GM12878 (cell line): Measurements from ENCODE around the gene MRPL12. TPM values are rescaled to one million over a fixed set of nuclear protein-coding genes. Genes with fewer than 3 reads are reported as not detected.
"Not testable (repeated sequence)": the region's sequence is repeated elsewhere in the genome, so short reads cannot be mapped to it uniquely, and the experiment has no call there.

Source experiments
- ATAC-seq: fragments of 200-7000 bp; cut with Tn5 transposase; 3 replicates; pipeline ENCODE4 v1.9.1; 2020; ENCODE audit warnings: mild to moderate bottlenecking, moderate library complexity
- BruUV-seq: library from RNA; stranded (reverse); fragments of 400-500 nt; replicated peaks from 2 replicates; lab custom pipeline; 2021; lab: Mats Ljungman, UMichigan
- CTCF ChIA-PET: fragments of 300-600 bp; sonication (Branson Sonifier 250); formaldehyde crosslinking; extraction: SDS; loops from one replicate; lab custom pipeline; 2021; ENCODE audit warnings: inconsistent platforms; lab: Yijun Ruan, JAX
- POLR2A ChIA-PET: fragments of 350-600 bp; formaldehyde crosslinking; extraction: SDS; loops from one replicate; lab custom pipeline; 2021; ENCODE audit warnings: inconsistent platforms; lab: Charles Lee
- RAD21 ChIA-PET: fragments of 300-600 bp; sonication (Branson Sonifier 250); formaldehyde crosslinking; loops from one replicate; lab custom pipeline; 2023; ENCODE audit warnings: antibody characterized with exemption; ENCODE audit not compliant: unreplicated experiment; lab: Charles Lee
- SMC1A ChIA-PET: fragments of 300-600 bp; sonication (Branson Sonifier 250); formaldehyde crosslinking; loops from one replicate; lab custom pipeline; 2023; ENCODE audit not compliant: unreplicated experiment, uncharacterized antibody; lab: Charles Lee
- DNase-seq: peaks from one replicate; pipeline ENCODE4 v3.0.0-alpha.2; 2011; ENCODE audit warnings: low read depth, low spot score
- FAIRE-seq: peaks from 3 replicates; lab custom pipeline; 2011; peaks lifted over from hg19 to GRCh38; lab: Jason Lieb, UNC
- H2AFZ ChIP-seq: 2 replicates; pipeline ENCODE4 v1.6.0; 2011; ENCODE audit warnings: low read depth, low read length, control low read depth; ENCODE audit not compliant: control insufficient read depth
- H3K27ac ChIP-seq: 2 replicates; pipeline ENCODE4 v1.5.1; 2011; ENCODE audit warnings: control low read depth; ENCODE audit not compliant: control insufficient read depth, insufficient read depth
- H3K27me3 ChIP-seq, 2 experiments: replicated peaks in 1 of 2; 2 replicates each; pipeline versions ENCODE4 v1.6.0 to v1.6.1; 2011; ENCODE audit warnings: low read length in 1 of 2; ENCODE audit not compliant: control insufficient read depth in 2 of 2, insufficient read depth in 2 of 2
- H3K36me3 ChIP-seq, 2 experiments: 2 replicates each; pipeline ENCODE4 v1.5.1; 2011; ENCODE audit warnings: low read length in 1 of 2; ENCODE audit not compliant: control insufficient read depth in 2 of 2, insufficient read depth in 2 of 2
- H3K4me1 ChIP-seq: 2 replicates; pipeline ENCODE4 v1.6.1; 2011; ENCODE audit warnings: mild to moderate bottlenecking, low read length, moderate library complexity, mixed read lengths; ENCODE audit not compliant: control insufficient read depth, insufficient read depth
- H3K4me2 ChIP-seq: 2 replicates; pipeline ENCODE4 v1.6.0; 2011; ENCODE audit warnings: control low read depth; ENCODE audit not compliant: control insufficient read depth, insufficient read depth
- H3K4me3 ChIP-seq: fragments of 200-600 bp; sonication (generic); 2 replicates; pipeline ENCODE4 v1.5.1; 2016
- H3K79me2 ChIP-seq: 2 replicates; pipeline ENCODE4 v1.6.0; 2011; ENCODE audit warnings: low read length; ENCODE audit not compliant: control insufficient read depth, insufficient read depth
- H3K9ac ChIP-seq: 2 replicates; pipeline ENCODE4 v1.8.0; 2011; ENCODE audit warnings: low read length, control low read depth, mixed read lengths; ENCODE audit not compliant: control insufficient read depth, insufficient read depth
- H3K9me3 ChIP-seq: replicated peaks from 3 replicates; pipeline ENCODE4 v1.5.1; 2011; ENCODE audit warnings: mild to moderate bottlenecking, low read length; ENCODE audit not compliant: control insufficient read depth, insufficient read depth
- H4K20me1 ChIP-seq: 2 replicates; pipeline ENCODE4 v1.6.0; 2011; ENCODE audit not compliant: control insufficient read depth, insufficient read depth
- CREB1 ChIP-seq: IDR thresholded peaks from 2 replicates; pipeline ENCODE4 v1.6.1; 2012; ENCODE audit warnings: low read depth, mild to moderate bottlenecking, inconsistent platforms
- HDAC6 ChIP-seq: fragments of 200-600 bp; sonication (generic); IDR thresholded peaks from one replicate; pipeline ENCODE4 v1.8.0; 2017; ENCODE audit warnings: antibody characterized with exemption; ENCODE audit not compliant: unreplicated experiment
- MYB ChIP-seq: fragments of 150-350 bp; IDR thresholded peaks from 2 replicates; pipeline ENCODE4 v1.6.1; 2014; ENCODE audit warnings: mild to moderate bottlenecking, low read depth, low read length, borderline replicate concordance
- RAD21 ChIP-seq: IDR thresholded peaks from 2 replicates; pipeline ENCODE4 v1.6.1; 2011; ENCODE audit warnings: mild to moderate bottlenecking, low read depth, low read length, moderate library complexity; ENCODE audit not compliant: insufficient read depth
- SUZ12 ChIP-seq: fragments of 200-600 bp; sonication (generic); IDR thresholded peaks from one replicate; pipeline ENCODE4 v1.6.1; 2018; ENCODE audit warnings: antibody characterized with exemption, mild to moderate bottlenecking; ENCODE audit not compliant: unreplicated experiment
- YY1 ChIP-seq: IDR thresholded peaks from 2 replicates; pipeline ENCODE4 v1.6.1; 2011; ENCODE audit warnings: low read depth, mild to moderate bottlenecking, low read length
- WGBS: methylation state at CpG from one replicate; pipeline ENCODE4 v1.1.6; 2016; ENCODE audit warnings: low lambda C conversion rate; ENCODE audit not compliant: insufficient replicate concordance, insufficient coverage; ENCODE audit errors: missing lambda C conversion rate; 5-methylcytosine and 5-hydroxymethylcytosine counted together
- in situ Hi-C: fragments of 300-500 bp; cut with MboI; formaldehyde crosslinking; loops from 9 replicates; pipeline ENCODE4 v1.14.3; 2018; ENCODE audit warnings: mixed read lengths
- intact Hi-C: fragments of 100-400 bp; cut with micrococcal nuclease; formaldehyde crosslinking; loops from one replicate; pipeline ENCODE4 v1.14.2; 2022; ENCODE audit not compliant: unreplicated experiment
- polyA plus RNA-seq, 11 experiments: library from polyadenylated mRNA; depleted of rRNA in 4 of 11; unstranded in 6 of 11; stranded (reverse) in 5 of 11; fragments of >200 nt; fragmentation: Nextera tagmentation in 4 of 11; fragmentation: Illumina TruSeq in 1 of 11; extraction: Ambion mirVana in 4 of 11; extraction: Trizol in 1 of 11; gene quantifications; 1 replicate in 1 of 11; 2 replicates in 10 of 11; pipeline versions ENCODE4 v1.2.1 to v1.2.3, GENCODE V29; 2011 to 2016; ENCODE audit warnings: inconsistent platforms in 2 of 11, missing spikeins in 2 of 11, low read depth in 1 of 11
- total RNA-seq, 4 experiments: library from RNA; depleted of rRNA in 3 of 4; stranded (reverse); fragments of >200 nt in 3 of 4; fragmentation: Illumina TruSeq in 1 of 4; extraction: Trizol in 1 of 4; gene quantifications; 2 replicates each; pipeline versions ENCODE4 v1.2.1 to v1.2.3, GENCODE V29; 2013 to 2021
- TF ChIP-seq, protein P1 (sequence below): fragments of 450-650 bp; IDR thresholded peaks from 2 replicates; pipeline ENCODE4 v1.6.1; 2018; ENCODE audit warnings: mild to moderate bottlenecking, low read depth, moderate library complexity; ENCODE audit not compliant: partially characterized antibody
- TF ChIP-seq, protein P2 (sequence below), 3 experiments: IDR thresholded peaks in 2 of 3; conservative IDR thresholded peaks in 1 of 3; 2 replicates each; pipeline ENCODE4 v1.5.1; 2011; ENCODE audit warnings: low read depth in 3 of 3, low read length in 3 of 3, mild to moderate bottlenecking in 3 of 3, control low read depth in 2 of 3, moderate library complexity in 2 of 3, inconsistent platforms in 1 of 3, mixed read lengths in 1 of 3; ENCODE audit not compliant: control insufficient read depth in 2 of 3, insufficient read depth in 1 of 3; ENCODE audit errors: extremely low read depth in 1 of 3

Gene MRPL12
- total and polyA plus RNA-seq, 10 of the 15 experiments (the other 5 are each of a cell fraction or from before 2014, with no cell fraction given): 1.3 to 269 (median 117) TPM

DNA sequence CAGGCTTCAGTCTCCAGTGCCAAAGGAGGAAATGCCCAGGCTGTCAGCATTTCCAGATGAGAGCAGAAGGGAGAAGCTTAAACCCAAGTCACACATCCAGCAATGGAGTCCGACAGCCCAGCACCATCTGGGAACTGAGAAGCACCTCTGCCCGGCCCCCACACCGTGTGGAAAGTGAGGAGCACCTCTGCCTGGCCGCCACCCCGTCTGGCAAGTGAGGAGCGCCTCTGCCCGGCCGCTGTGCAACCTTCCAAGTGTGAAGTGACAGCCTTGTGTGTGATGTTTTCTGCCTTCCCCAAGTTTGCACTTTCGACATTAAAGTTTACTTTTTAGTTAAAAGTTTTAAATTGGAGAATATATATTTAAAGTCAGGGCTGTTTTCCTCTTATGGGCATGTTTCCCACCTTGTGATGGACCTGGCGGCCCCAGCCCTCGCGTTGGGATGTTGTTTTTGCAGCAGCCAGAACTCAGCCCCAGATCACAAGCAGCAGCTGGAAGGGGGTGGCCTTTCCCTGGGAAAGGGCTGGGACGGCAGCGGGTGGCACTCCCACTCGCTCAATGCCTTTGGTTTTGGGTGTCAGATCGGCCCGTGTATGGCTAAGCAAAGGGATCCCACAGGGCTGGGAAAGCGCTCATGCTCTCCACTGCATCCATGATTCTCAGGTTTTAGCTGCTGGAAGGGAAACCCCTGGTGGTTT, 29.5 kb upstream of the MRPL12 start (continued):
- TF ChIP-seq SUZ12 (no peak), CREB1 (no peak), HDAC6 (no peak), YY1 (no peak), MYB (no peak)
- TF ChIP-seq, protein P1, sequence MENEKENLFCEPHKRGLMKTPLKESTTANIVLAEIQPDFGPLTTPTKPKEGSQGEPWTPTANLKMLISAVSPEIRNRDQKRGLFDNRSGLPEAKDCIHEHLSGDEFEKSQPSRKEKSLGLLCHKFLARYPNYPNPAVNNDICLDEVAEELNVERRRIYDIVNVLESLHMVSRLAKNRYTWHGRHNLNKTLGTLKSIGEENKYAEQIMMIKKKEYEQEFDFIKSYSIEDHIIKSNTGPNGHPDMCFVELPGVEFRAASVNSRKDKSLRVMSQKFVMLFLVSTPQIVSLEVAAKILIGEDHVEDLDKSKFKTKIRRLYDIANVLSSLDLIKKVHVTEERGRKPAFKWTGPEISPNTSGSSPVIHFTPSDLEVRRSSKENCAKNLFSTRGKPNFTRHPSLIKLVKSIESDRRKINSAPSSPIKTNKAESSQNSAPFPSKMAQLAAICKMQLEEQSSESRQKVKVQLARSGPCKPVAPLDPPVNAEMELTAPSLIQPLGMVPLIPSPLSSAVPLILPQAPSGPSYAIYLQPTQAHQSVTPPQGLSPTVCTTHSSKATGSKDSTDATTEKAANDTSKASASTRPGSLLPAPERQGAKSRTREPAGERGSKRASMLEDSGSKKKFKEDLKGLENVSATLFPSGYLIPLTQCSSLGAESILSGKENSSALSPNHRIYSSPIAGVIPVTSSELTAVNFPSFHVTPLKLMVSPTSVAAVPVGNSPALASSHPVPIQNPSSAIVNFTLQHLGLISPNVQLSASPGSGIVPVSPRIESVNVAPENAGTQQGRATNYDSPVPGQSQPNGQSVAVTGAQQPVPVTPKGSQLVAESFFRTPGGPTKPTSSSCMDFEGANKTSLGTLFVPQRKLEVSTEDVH: no peak

DNA sequence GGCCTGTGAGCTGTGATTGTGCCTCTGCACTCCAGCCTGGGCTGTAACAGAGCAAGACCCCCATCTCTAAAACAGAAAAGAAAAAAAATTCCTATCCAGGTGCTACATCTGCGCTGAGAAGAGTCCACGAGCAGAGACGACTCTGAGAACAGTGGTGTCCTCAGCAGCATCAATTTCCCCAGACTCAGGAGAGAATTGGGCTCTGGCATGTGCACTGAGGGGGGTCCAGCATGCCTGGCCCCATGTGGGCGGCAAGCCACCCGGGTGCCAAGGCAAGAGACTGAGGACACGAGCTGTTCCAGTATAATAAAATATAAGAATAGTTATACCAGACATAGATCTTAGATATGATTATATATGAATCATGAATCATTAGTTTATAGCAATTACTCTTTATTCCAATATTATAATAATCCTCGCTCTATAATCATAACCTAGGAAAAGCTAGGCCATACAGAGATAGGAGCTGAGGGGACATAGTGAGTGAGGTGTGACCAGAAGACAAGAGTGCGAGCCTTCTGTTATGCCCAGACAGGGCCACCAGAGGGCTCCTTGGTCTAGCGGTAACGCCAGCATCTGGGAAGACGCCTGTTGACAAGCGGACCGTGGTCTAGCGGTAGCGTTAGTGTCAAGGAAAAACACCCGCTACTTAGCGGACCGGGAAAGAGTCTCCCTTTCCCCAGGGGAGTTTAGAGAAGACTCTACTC, 27.5 kb upstream of the MRPL12 start:
- H3K4me1 ChIP-seq, DNase-seq, BruUV-seq, H3K4me2 ChIP-seq, H3K4me3 ChIP-seq, H3K27ac ChIP-seq, POLR2A ChIA-PET, H3K9me3 ChIP-seq, H2AFZ ChIP-seq, H3K79me2 ChIP-seq, in situ Hi-C loops, intact Hi-C loops, H3K9ac ChIP-seq, H4K20me1 ChIP-seq, H3K27me3 ChIP-seq: not testable (repeated sequence)
- H3K36me3 ChIP-seq: peaks cover 7 to 22% of the 10 kb centered on the region in 2 experiments
- peak; percentile 42; the same call in 1 of the 3 replicates for ATAC-seq
- 31% methylated on average over 16 of the region's 18 CpGs for WGBS
- SMC1A ChIA-PET: interaction anchor here (0.8 kb wide), 1 partner anchor 29 kb away, joined by 3 read pairs; no protein-coding TSS in a partner anchor
- peak; percentile 88 for FAIRE-seq
- 0 out of 2 replicates have a peak, but pooled peaks have one; percentile 5 for TF ChIP-seq RAD21
- TF ChIP-seq, protein P2, sequence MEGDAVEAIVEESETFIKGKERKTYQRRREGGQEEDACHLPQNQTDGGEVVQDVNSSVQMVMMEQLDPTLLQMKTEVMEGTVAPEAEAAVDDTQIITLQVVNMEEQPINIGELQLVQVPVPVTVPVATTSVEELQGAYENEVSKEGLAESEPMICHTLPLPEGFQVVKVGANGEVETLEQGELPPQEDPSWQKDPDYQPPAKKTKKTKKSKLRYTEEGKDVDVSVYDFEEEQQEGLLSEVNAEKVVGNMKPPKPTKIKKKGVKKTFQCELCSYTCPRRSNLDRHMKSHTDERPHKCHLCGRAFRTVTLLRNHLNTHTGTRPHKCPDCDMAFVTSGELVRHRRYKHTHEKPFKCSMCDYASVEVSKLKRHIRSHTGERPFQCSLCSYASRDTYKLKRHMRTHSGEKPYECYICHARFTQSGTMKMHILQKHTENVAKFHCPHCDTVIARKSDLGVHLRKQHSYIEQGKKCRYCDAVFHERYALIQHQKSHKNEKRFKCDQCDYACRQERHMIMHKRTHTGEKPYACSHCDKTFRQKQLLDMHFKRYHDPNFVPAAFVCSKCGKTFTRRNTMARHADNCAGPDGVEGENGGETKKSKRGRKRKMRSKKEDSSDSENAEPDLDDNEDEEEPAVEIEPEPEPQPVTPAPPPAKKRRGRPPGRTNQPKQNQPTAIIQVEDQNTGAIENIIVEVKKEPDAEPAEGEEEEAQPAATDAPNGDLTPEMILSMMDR (IDR thresholded peaks at IDR 0.05 in 2 of 3, conservative IDR thresholded peaks at IDR 0.05 in 1 of 3; ENCODE audit: control insufficient read depth in 2 of 3, extremely low read depth in 1 of 3, insufficient read depth in 1 of 3, low read depth in 3 of 3, low read length in 3 of 3): peak; percentile 27 to 44 (median 27); a peak in 4 of 6 replicates
- RAD21 ChIA-PET: interaction anchor here (1.4 kb wide), 1 partner anchor 28 kb away, joined by 3 read pairs; the partner anchor contains the start of gene MRPL12
- CTCF ChIA-PET: interaction anchor here (0.6 to 2.2 kb wide), 5 partner anchors 8 to 76 kb away, joined by 3 to 6 read pairs (median 5); partner anchors contain the start of genes ARL16, HGS and MRPL12
